ENCODE results near the gene PTPRG.

DNA sequence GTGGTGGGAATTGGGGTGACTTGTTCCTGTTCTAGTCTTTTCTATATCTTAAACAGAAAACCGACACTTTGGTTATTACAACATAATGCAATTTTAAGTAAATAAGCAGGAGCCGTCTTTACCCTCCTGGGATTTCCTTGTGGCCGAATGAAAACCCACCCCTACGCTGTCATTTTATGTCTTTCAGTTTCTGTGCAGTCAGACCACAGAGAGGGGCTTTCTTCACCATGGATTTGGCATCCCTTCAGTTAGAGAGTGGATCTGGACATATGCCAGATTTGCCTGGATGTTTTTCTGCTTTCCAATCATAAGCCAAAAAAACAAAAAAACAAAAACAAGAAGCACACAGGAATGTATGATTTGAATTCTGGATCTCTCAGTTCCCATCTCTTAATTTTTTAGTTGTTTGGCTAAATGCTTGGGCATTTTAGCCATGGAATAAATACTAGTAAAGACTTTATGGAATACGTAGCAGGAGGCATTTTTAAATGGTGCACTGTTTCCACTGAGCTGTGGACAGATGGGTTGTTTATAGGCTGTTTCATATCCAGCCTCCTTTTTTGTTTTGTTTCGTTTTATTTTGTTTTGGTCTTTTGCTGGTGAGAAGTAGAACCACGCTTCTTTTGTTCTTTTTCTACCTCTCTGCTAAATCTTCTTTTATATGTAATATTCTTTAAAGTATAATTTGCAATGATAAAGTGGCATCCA is 539.1 kb downstream of the PTPRG start:
- TF ChIP-seq, protein P1, sequence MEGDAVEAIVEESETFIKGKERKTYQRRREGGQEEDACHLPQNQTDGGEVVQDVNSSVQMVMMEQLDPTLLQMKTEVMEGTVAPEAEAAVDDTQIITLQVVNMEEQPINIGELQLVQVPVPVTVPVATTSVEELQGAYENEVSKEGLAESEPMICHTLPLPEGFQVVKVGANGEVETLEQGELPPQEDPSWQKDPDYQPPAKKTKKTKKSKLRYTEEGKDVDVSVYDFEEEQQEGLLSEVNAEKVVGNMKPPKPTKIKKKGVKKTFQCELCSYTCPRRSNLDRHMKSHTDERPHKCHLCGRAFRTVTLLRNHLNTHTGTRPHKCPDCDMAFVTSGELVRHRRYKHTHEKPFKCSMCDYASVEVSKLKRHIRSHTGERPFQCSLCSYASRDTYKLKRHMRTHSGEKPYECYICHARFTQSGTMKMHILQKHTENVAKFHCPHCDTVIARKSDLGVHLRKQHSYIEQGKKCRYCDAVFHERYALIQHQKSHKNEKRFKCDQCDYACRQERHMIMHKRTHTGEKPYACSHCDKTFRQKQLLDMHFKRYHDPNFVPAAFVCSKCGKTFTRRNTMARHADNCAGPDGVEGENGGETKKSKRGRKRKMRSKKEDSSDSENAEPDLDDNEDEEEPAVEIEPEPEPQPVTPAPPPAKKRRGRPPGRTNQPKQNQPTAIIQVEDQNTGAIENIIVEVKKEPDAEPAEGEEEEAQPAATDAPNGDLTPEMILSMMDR (IDR thresholded peaks at IDR 0.05), result no peak
- TF ChIP-seq POLR2A (IDR thresholded peaks at IDR 0.05) (no peak), POLR2AphosphoS5 (IDR thresholded peaks at IDR 0.05) (no peak)

Measured in suprapubic skin (tissue), 4 donors.